Mesendoderm (in vitro differentiated cells): ENCODE data around the gene PHF13.

Source experiments
- DNase-seq: peaks from one replicate; pipeline ENCODE4 v3.0.0; 2013
- H2AK5ac ChIP-seq: 2 replicates; pipeline ENCODE4 v1.6.1; 2013; ENCODE audit warnings: low read length, inconsistent platforms
- H2BK120ac ChIP-seq: 2 replicates; pipeline ENCODE4 v1.6.1; 2013; ENCODE audit warnings: low read depth, mild to moderate bottlenecking, low read length, moderate library complexity, mixed read lengths
- H2BK15ac ChIP-seq: replicated peaks from 2 replicates; pipeline ENCODE4 v1.6.1; 2013; ENCODE audit warnings: low read depth, mild to moderate bottlenecking, moderate library complexity
- H2BK5ac ChIP-seq: 2 replicates; pipeline ENCODE4 v1.6.1; 2013; ENCODE audit warnings: low read length, inconsistent platforms
- H3K18ac ChIP-seq: 2 replicates; pipeline ENCODE4 v1.6.1; 2013; ENCODE audit warnings: mild to moderate bottlenecking, low read length, mixed read lengths
- H3K23ac ChIP-seq: one replicate; pipeline ENCODE4 v1.6.1; 2013; ENCODE audit warnings: low read length
- H3K27ac ChIP-seq: 2 replicates; pipeline ENCODE4 v1.5.1; 2013; ENCODE audit warnings: low read depth, mild to moderate bottlenecking, inconsistent platforms, low read length, moderate library complexity
- H3K27me3 ChIP-seq: 2 replicates; pipeline ENCODE4 v1.6.1; 2013; ENCODE audit warnings: low read length, control low read depth, mild to moderate bottlenecking, inconsistent platforms; ENCODE audit not compliant: insufficient read depth, poor library complexity
- H3K36me3 ChIP-seq: 2 replicates; pipeline ENCODE4 v1.6.1; 2013; ENCODE audit warnings: low read length, inconsistent platforms; ENCODE audit not compliant: control insufficient read depth, insufficient read depth
- H3K4ac ChIP-seq: one replicate; pipeline ENCODE4 v1.6.1; 2013; ENCODE audit warnings: low read depth, mild to moderate bottlenecking, low read length, moderate library complexity
- H3K4me1 ChIP-seq: 2 replicates; pipeline ENCODE4 v1.6.1; 2013; ENCODE audit warnings: low read depth, low read length, inconsistent platforms; ENCODE audit not compliant: control insufficient read depth
- H3K4me2 ChIP-seq: 2 replicates; pipeline ENCODE4 v1.6.1; 2013; ENCODE audit warnings: low read length
- H3K4me3 ChIP-seq: 2 replicates; pipeline ENCODE4 v1.5.1; 2013; ENCODE audit warnings: mild to moderate bottlenecking, low read length
- H3K56ac ChIP-seq: one replicate; pipeline ENCODE4 v1.6.1; 2013; ENCODE audit warnings: low read length
- H3K79me1 ChIP-seq: 2 replicates; pipeline ENCODE4 v1.6.1; 2013; ENCODE audit warnings: low read length, inconsistent platforms
- H3K79me2 ChIP-seq: 2 replicates; pipeline ENCODE4 v1.6.1; 2013; ENCODE audit warnings: mild to moderate bottlenecking, low read length; ENCODE audit not compliant: control insufficient read depth, insufficient read depth
- H3K9ac ChIP-seq: 2 replicates; pipeline ENCODE4 v1.6.1; 2013; ENCODE audit warnings: low read length, inconsistent platforms
- H4K5ac ChIP-seq: one replicate; pipeline ENCODE4 v1.6.1; 2013; ENCODE audit warnings: low read length
- H4K8ac ChIP-seq: one replicate; pipeline ENCODE4 v1.6.1; 2013; ENCODE audit warnings: low read depth, mild to moderate bottlenecking, control low read depth, low read length, moderate library complexity
- WGBS: extraction: QIAGEN DNeasy Blood & Tissue Kit; methylation state at CpG from one replicate; pipeline ENCODE4 v1.1.7; 2013; ENCODE audit warnings: low lambda C conversion rate, missing lambda C conversion rate; ENCODE audit not compliant: insufficient coverage; ENCODE audit errors: extremely low coverage; 5-methylcytosine and 5-hydroxymethylcytosine counted together

Gene PHF13

GRCh38 chr1:6666696-6667095 lies 53.2 kb downstream of the PHF13 start:
- H3K4me2 ChIP-seq, result no peak overlapping the region
- H3K4me1 ChIP-seq, result no peaks in the 10 kb centered on the region
- H3K79me2 ChIP-seq, result no peaks in the 10 kb centered on the region
- H3K56ac ChIP-seq, result no peak overlapping the region
- H3K4ac ChIP-seq, result no peak overlapping the region
- H3K79me1 ChIP-seq, result peaks cover 5% of the 10 kb centered on the region
- WGBS, result no CpG with 5 or more reads among the region's 5 CpGs
- no peak overlapping the region for H2BK120ac ChIP-seq
- H3K9ac ChIP-seq, result no peak overlapping the region
- H2AK5ac ChIP-seq, result no peak overlapping the region
- H4K8ac ChIP-seq, result no peak overlapping the region
- peaks cover 3% of the 10 kb centered on the region for H3K36me3 ChIP-seq
- H2BK15ac ChIP-seq, result no peak overlapping the region
- DNase-seq, result no peak
- H4K5ac ChIP-seq, result no peak overlapping the region
- H3K27me3 ChIP-seq, result no peaks in the 10 kb centered on the region
- H3K23ac ChIP-seq, result no peak overlapping the region
- no peak overlapping the region for H3K27ac ChIP-seq
- H3K18ac ChIP-seq, result no peak overlapping the region
- H2BK5ac ChIP-seq, result no peak overlapping the region
- no peak overlapping the region for H3K4me3 ChIP-seq

GRCh38 chr1:6667139-6667538 lies 53.6 kb downstream of the PHF13 start:
- H3K36me3 ChIP-seq, result peaks cover 3% of the 10 kb centered on the region
- WGBS, result no CpG with 5 or more reads among the region's 6 CpGs

GRCh38 chr1:6668503-6668902 lies 55.0 kb downstream of the PHF13 start:
- H3K4ac ChIP-seq, result no peak overlapping the region
- no peak overlapping the region for H3K23ac ChIP-seq
- H3K27me3 ChIP-seq, result no peaks in the 10 kb centered on the region
- H3K4me3 ChIP-seq, result no peak overlapping the region
- no peak overlapping the region for H2BK120ac ChIP-seq
- no CpG with 5 or more reads among the region's 9 CpGs for WGBS
- no peak overlapping the region for H4K8ac ChIP-seq
- H3K9ac ChIP-seq, result no peak overlapping the region
- no peak overlapping the region for H2BK15ac ChIP-seq
- peaks cover 3% of the 10 kb centered on the region for H3K36me3 ChIP-seq
- H4K5ac ChIP-seq, result no peak overlapping the region
- no peak overlapping the region for H2BK5ac ChIP-seq
- H3K79me2 ChIP-seq, result no peaks in the 10 kb centered on the region
- DNase-seq, result no peak
- H3K18ac ChIP-seq, result no peak overlapping the region
- H3K79me1 ChIP-seq, result peaks cover 7% of the 10 kb centered on the region
- H3K27ac ChIP-seq, result no peak overlapping the region
- H3K4me2 ChIP-seq, result no peak overlapping the region
- H3K56ac ChIP-seq, result no peak overlapping the region
- H2AK5ac ChIP-seq, result no peak overlapping the region
- no peaks in the 10 kb centered on the region for H3K4me1 ChIP-seq

More at GRCh38 chr1:6667139-6667538, 53.6 kb downstream of the PHF13 start:
- no peak for DNase-seq
- Histone ChIP-seq H3K27me3 (no peaks in the 10 kb centered on the region), H3K4me3 (no peak overlapping the region), H3K4ac (no peak overlapping the region), H3K4me2 (no peak overlapping the region), H2BK5ac (no peak overlapping the region), H3K79me1 (peaks cover 5% of the 10 kb centered on the region), H3K79me2 (no peaks in the 10 kb centered on the region), H2AK5ac (no peak overlapping the region), H2BK120ac (no peak overlapping the region), H3K56ac (no peak overlapping the region), H3K18ac (no peak overlapping the region), H4K5ac (no peak overlapping the region), H3K27ac (no peak overlapping the region), H3K9ac (no peak overlapping the region), H3K4me1 (no peaks in the 10 kb centered on the region), H2BK15ac (no peak overlapping the region), H4K8ac (no peak overlapping the region), H3K23ac (no peak overlapping the region)

GRCh38 chr1:6672558-6672957 lies 59.0 kb downstream of the PHF13 start:
- no peak for DNase-seq
- Histone ChIP-seq H4K8ac (no peak overlapping the region), H3K4me1 (no peaks in the 10 kb centered on the region), H3K9ac (no peak overlapping the region), H2AK5ac (no peak overlapping the region), H3K36me3 (peaks cover 4% of the 10 kb centered on the region), H3K4ac (no peak overlapping the region), H3K56ac (no peak overlapping the region), H3K27ac (no peak overlapping the region), H4K5ac (no peak overlapping the region), H3K23ac (no peak overlapping the region), H2BK15ac (no peak overlapping the region), H2BK120ac (no peak overlapping the region), H3K27me3 (no peaks in the 10 kb centered on the region), H3K79me2 (no peaks in the 10 kb centered on the region), H2BK5ac (no peak overlapping the region), H3K18ac (no peak overlapping the region), H3K4me3 (no peak overlapping the region), H3K79me1 (peaks cover 3% of the 10 kb centered on the region), H3K4me2 (no peak overlapping the region)
- WGBS, result no CpG with 5 or more reads among the region's 2 CpGs
